PFSK-1 (cell line): Measurements from ENCODE around the gene PCID2.

Source experiments
- FOXP2 ChIP-seq: optimal IDR thresholded peaks from 2 replicates; pipeline ENCODE3; 2011; ENCODE audit warnings: borderline replicate concordance, control low read depth, inconsistent platforms; ENCODE audit not compliant: insufficient read depth; ENCODE audit errors: extremely low read length, extremely low read depth
- POLR2AphosphoS5 ChIP-seq: IDR thresholded peaks from 2 replicates; pipeline ENCODE4 v1.6.1; 2012; ENCODE audit warnings: low read depth, mild to moderate bottlenecking, control low read depth, low read length, moderate library complexity
- REST ChIP-seq, 2 experiments: IDR thresholded peaks; 2 replicates each; pipeline versions ENCODE4 v1.6.1 to v1.8.0; 2011 to 2012; ENCODE audit warnings: low read depth in 2 of 2, low read length in 2 of 2, control low read depth in 1 of 2, inconsistent platforms in 1 of 2, mild to moderate bottlenecking in 1 of 2, moderate library complexity in 1 of 2; ENCODE audit not compliant: insufficient read depth in 1 of 2
- SIN3A ChIP-seq: IDR thresholded peaks from 2 replicates; pipeline ENCODE4 v1.6.1; 2012; ENCODE audit warnings: mild to moderate bottlenecking, low read length, moderate library complexity, borderline replicate concordance; ENCODE audit not compliant: insufficient read depth
- TAF1 ChIP-seq: IDR thresholded peaks from 2 replicates; pipeline ENCODE4 v1.6.1; 2012; ENCODE audit warnings: low read length, control low read depth, borderline replicate concordance; ENCODE audit not compliant: insufficient read depth

PCID2 gene

GRCh38 chr13:113192279-113192678 lies 16.2 kb downstream of the PCID2 start:
- TF ChIP-seq FOXP2, result no peak
- TF ChIP-seq TAF1, result no peak
- TF ChIP-seq SIN3A, result no peak
- no peak for TF ChIP-seq POLR2AphosphoS5
- TF ChIP-seq REST (IDR thresholded peaks at IDR 0.05; ENCODE audit: insufficient read depth in 1 of 2, low read depth in 2 of 2, low read length in 2 of 2), result no peak

- TF ChIP-seq SIN3A, result no peak
- TF ChIP-seq FOXP2, result no peak
- TF ChIP-seq REST (IDR thresholded peaks at IDR 0.05; ENCODE audit: insufficient read depth in 1 of 2, low read depth in 2 of 2, low read length in 2 of 2), result no peak
- no peak for TF ChIP-seq TAF1
- TF ChIP-seq POLR2AphosphoS5, result no peak
Observed at GRCh38 chr13:113190181-113190580, 18.3 kb downstream of the PCID2 start.

- TF ChIP-seq REST (IDR thresholded peaks at IDR 0.05; ENCODE audit: insufficient read depth in 1 of 2, low read depth in 2 of 2, low read length in 2 of 2), result no peak
- TF ChIP-seq SIN3A, result no peak
- TF ChIP-seq TAF1, result no peak
- TF ChIP-seq POLR2AphosphoS5, result no peak
- TF ChIP-seq FOXP2, result no peak
Observed at GRCh38 chr13:113187883-113188665, 20.4 kb downstream of the PCID2 start.

GRCh38 chr13:113187263-113187669 lies 21.2 kb downstream of the PCID2 start:
- TF ChIP-seq SIN3A (no peak), POLR2AphosphoS5 (no peak), TAF1 (no peak), FOXP2 (peak; percentile 81)

GRCh38 chr13:113186061-113186900 lies 22.2 kb downstream of the PCID2 start:
- no peak for TF ChIP-seq FOXP2
- no peak for TF ChIP-seq REST (IDR thresholded peaks at IDR 0.05; ENCODE audit: insufficient read depth in 1 of 2, low read depth in 2 of 2, low read length in 2 of 2)
- no peak for TF ChIP-seq POLR2AphosphoS5
- TF ChIP-seq SIN3A, result no peak
